ENCODE results near the gene ULBP1.
"Not testable (repeated sequence)": the region's sequence is repeated elsewhere in the genome, so short reads cannot be mapped to it uniquely, and the experiment has no call there.

ULBP1 gene

GRCh38 chr6:149951096-149951495, 12.6 kb upstream of the ULBP1 start:
- DNase-seq (ENCODE audit: low read depth in 1 of 2, low spot score in 1 of 2), result no peak

GRCh38 chr6:149951626-149952025, 12.1 kb upstream of the ULBP1 start:
- no peak for DNase-seq (ENCODE audit: low read depth in 1 of 2, low spot score in 1 of 2)

GRCh38 chr6:149953390-149953789, 10.4 kb upstream of the ULBP1 start:
- DNase-seq (ENCODE audit: low read depth in 1 of 2, low spot score in 1 of 2), result not testable (repeated sequence)

GRCh38 chr6:149953934-149954327, 9.8 kb upstream of the ULBP1 start:
- DNase-seq (ENCODE audit: low read depth in 1 of 2, low spot score in 1 of 2), result not testable (repeated sequence)

GRCh38 chr6:149954328-149954983, 9.3 kb upstream of the ULBP1 start:
- DNase-seq (ENCODE audit: low read depth in 1 of 2, low spot score in 1 of 2), result not testable (repeated sequence)

GRCh38 chr6:149954984-149955653, 8.6 kb upstream of the ULBP1 start:
- DNase-seq (ENCODE audit: low read depth in 1 of 2, low spot score in 1 of 2), result not testable (repeated sequence)

- DNase-seq (ENCODE audit: low read depth in 1 of 2, low spot score in 1 of 2), result not testable (repeated sequence)
Measured at GRCh38 chr6:149955654-149956317, 8.0 kb upstream of the ULBP1 start.

- DNase-seq (ENCODE audit: low read depth in 1 of 2, low spot score in 1 of 2), result not testable (repeated sequence)
Measured at GRCh38 chr6:149958124-149958523, 5.6 kb upstream of the ULBP1 start.

GRCh38 chr6:149959806-149960205, 3.9 kb upstream of the ULBP1 start:
- DNase-seq (ENCODE audit: low read depth in 1 of 2, low spot score in 1 of 2), result not testable (repeated sequence)

- DNase-seq (ENCODE audit: low read depth in 1 of 2, low spot score in 1 of 2), result no peak
Measured at GRCh38 chr6:149960488-149960887, 3.3 kb upstream of the ULBP1 start.

- no peak for DNase-seq (ENCODE audit: low read depth in 1 of 2, low spot score in 1 of 2)
Measured at GRCh38 chr6:149961728-149962425, 1.9 kb upstream of the ULBP1 start.

- DNase-seq (ENCODE audit: low read depth in 1 of 2, low spot score in 1 of 2), result no peak
Measured at GRCh38 chr6:149962461-149963211, 1.1 kb upstream of the ULBP1 start.

GRCh38 chr6:149963212-149963461, 606 bp upstream of the ULBP1 start:
- no peak for DNase-seq (ENCODE audit: low read depth in 1 of 2, low spot score in 1 of 2)

- no peak for DNase-seq (ENCODE audit: low read depth in 1 of 2, low spot score in 1 of 2)
Measured at GRCh38 chr6:149964308-149965193, 808 bp downstream of the ULBP1 start.

- DNase-seq (ENCODE audit: low read depth in 1 of 2, low spot score in 1 of 2), result no peak
Measured at GRCh38 chr6:149965194-149966020, 1.7 kb downstream of the ULBP1 start.

- DNase-seq (ENCODE audit: low read depth in 1 of 2, low spot score in 1 of 2), result not testable (repeated sequence)
Measured at GRCh38 chr6:149966319-149966718, 2.6 kb downstream of the ULBP1 start.

- no peak for DNase-seq (ENCODE audit: low read depth in 1 of 2, low spot score in 1 of 2)
Measured at GRCh38 chr6:149967591-149967990, 3.8 kb downstream of the ULBP1 start.

GRCh38 chr6:149967999-149968398, 4.3 kb downstream of the ULBP1 start:
- DNase-seq (ENCODE audit: low read depth in 1 of 2, low spot score in 1 of 2), result not testable (repeated sequence)

GRCh38 chr6:149968909-149969308, 5.2 kb downstream of the ULBP1 start:
- not testable (repeated sequence) for DNase-seq (ENCODE audit: low read depth in 1 of 2, low spot score in 1 of 2)
